KMS-11 (cell line): Measurements from ENCODE around the gene MYO7B.

Experiments
- H2AFZ ChIP-seq: fragments of 200-600 bp; sonication (generic); 2 replicates; pipeline ENCODE4 v1.6.1; 2016; ENCODE audit warnings: antibody characterized with exemption, mixed run types, low read depth
- H3K27ac ChIP-seq: fragments of 200-600 bp; sonication (generic); 2 replicates; pipeline ENCODE4 v1.6.1; 2016; ENCODE audit warnings: mild to moderate bottlenecking, mixed run types
- H3K27me3 ChIP-seq: fragments of 200-600 bp; sonication (generic); 2 replicates; pipeline ENCODE4 v1.6.1; 2017; ENCODE audit warnings: mild to moderate bottlenecking, low read depth, mixed run types, moderate library complexity; ENCODE audit not compliant: insufficient read depth
- H3K36me3 ChIP-seq: fragments of 200-600 bp; sonication (generic); 2 replicates; pipeline ENCODE4 v1.6.1; 2017; ENCODE audit warnings: mild to moderate bottlenecking, mixed run types; ENCODE audit not compliant: insufficient read depth
- H3K4me1 ChIP-seq: fragments of 200-600 bp; sonication (generic); 2 replicates; pipeline ENCODE4 v1.6.1; 2016; ENCODE audit warnings: mild to moderate bottlenecking, low read depth, mixed run types; ENCODE audit not compliant: poor library complexity, severe bottlenecking
- H3K4me2 ChIP-seq: fragments of 200-600 bp; sonication (generic); 2 replicates; pipeline ENCODE4 v1.7.0; 2016; ENCODE audit warnings: mild to moderate bottlenecking, mixed run types
- H3K4me3 ChIP-seq: fragments of 200-600 bp; sonication (generic); IDR thresholded peaks from 2 replicates; pipeline ENCODE4 v1.6.1; 2017; ENCODE audit warnings: low read depth, low read length, mixed read lengths; ENCODE audit not compliant: insufficient read depth
- H3K79me2 ChIP-seq: fragments of 200-600 bp; sonication (generic); 2 replicates; pipeline ENCODE4 v1.6.1; 2016; ENCODE audit warnings: low read depth, mixed run types; ENCODE audit not compliant: insufficient read depth
- H3K9ac ChIP-seq: fragments of 200-600 bp; sonication (generic); 2 replicates; pipeline ENCODE4 v1.6.1; 2016; ENCODE audit warnings: mild to moderate bottlenecking, mixed run types
- H4K20me1 ChIP-seq: fragments of 200-600 bp; sonication (generic); 2 replicates; pipeline ENCODE4 v1.6.1; 2016; ENCODE audit warnings: mild to moderate bottlenecking, mixed run types; ENCODE audit not compliant: insufficient read depth
- TF ChIP-seq, protein P1 (sequence below): fragments of 200-600 bp; sonication (generic); conservative IDR thresholded peaks from 2 replicates; pipeline ENCODE4 v1.6.1; 2017; ENCODE audit warnings: low read depth, mild to moderate bottlenecking, antibody characterized with exemption, low read length, moderate library complexity, mixed read lengths

The MYO7B gene

DNA sequence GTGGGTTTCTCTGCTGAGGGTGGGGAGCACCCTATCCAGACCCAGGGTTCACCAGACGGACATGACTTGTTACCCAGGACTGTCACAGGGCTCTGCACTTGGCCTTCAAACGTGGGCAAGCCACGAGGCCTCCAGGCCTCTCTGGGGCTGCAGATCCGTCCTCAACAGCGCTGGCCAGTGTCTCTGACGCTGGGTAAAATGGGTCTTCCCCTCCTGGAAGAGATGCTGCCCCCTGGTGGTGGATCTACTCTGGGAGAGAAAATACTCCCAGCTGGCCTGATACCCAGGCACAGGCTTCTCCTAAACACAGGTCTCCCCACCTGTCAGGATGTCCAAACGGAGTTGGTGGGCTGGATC lies 114.2 kb downstream of the MYO7B start:
- Histone ChIP-seq H3K4me2 (no peak overlapping the region), H2AFZ (peak overlapping the region; percentile 57), H4K20me1 (no peaks in the 10 kb centered on the region), H3K79me2 (no peaks in the 10 kb centered on the region), H3K27me3 (no peaks in the 10 kb centered on the region), H3K27ac (no peak overlapping the region), H3K9ac (no peak overlapping the region), H3K4me1 (no peaks in the 10 kb centered on the region), H3K4me3 (no peak overlapping the region), H3K36me3 (no peaks in the 10 kb centered on the region)
- TF ChIP-seq, protein P1, sequence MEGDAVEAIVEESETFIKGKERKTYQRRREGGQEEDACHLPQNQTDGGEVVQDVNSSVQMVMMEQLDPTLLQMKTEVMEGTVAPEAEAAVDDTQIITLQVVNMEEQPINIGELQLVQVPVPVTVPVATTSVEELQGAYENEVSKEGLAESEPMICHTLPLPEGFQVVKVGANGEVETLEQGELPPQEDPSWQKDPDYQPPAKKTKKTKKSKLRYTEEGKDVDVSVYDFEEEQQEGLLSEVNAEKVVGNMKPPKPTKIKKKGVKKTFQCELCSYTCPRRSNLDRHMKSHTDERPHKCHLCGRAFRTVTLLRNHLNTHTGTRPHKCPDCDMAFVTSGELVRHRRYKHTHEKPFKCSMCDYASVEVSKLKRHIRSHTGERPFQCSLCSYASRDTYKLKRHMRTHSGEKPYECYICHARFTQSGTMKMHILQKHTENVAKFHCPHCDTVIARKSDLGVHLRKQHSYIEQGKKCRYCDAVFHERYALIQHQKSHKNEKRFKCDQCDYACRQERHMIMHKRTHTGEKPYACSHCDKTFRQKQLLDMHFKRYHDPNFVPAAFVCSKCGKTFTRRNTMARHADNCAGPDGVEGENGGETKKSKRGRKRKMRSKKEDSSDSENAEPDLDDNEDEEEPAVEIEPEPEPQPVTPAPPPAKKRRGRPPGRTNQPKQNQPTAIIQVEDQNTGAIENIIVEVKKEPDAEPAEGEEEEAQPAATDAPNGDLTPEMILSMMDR = peak; percentile 80

DNA sequence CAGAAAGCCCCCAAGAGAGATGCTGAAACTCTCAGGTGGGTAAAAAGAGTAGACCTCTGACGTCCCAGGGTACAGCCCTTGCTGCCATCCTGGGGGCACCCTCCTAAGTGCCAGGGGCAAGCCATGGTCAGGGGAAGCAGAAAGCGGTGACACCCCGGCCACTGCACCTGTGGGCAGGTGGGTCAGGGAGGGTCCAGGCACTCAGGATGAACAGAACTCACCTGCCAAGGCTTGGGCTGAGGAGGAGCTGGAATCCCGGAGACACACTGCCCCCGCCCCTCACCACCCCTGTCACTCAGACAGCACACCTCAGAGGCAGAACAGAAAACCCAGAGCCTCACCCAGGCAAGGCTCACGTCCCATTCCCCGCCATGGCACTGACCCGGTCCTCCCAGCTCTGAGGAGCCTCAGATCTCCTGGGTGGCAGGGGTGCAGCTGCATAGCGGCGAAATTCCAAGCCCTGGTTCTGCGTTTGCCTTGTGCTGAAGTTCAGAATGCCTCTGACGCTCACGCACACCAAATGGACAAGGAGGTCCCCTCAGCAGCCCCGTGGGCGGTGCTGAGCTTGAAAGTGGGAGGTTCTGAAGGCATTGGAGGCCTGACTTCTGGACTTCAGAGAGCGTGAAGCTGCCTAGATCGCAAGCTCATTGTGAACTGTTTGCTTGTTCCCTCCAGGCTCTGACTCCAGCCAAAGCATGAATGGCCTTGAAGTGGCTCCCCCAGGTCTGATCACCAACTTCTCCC lies 114.7 kb downstream of the MYO7B start:
- H2AFZ ChIP-seq = no peak overlapping the region
- H3K27me3 ChIP-seq = no peaks in the 10 kb centered on the region
- no peak overlapping the region for H3K9ac ChIP-seq
- TF ChIP-seq, protein P1 = no peak; the same call in 1 of the 2 replicates
- no peaks in the 10 kb centered on the region for H3K4me1 ChIP-seq
- no peak overlapping the region for H3K4me3 ChIP-seq
- no peaks in the 10 kb centered on the region for H3K36me3 ChIP-seq
- no peaks in the 10 kb centered on the region for H4K20me1 ChIP-seq
- H3K4me2 ChIP-seq = no peak overlapping the region
- H3K79me2 ChIP-seq = no peaks in the 10 kb centered on the region
- no peak overlapping the region for H3K27ac ChIP-seq

DNA sequence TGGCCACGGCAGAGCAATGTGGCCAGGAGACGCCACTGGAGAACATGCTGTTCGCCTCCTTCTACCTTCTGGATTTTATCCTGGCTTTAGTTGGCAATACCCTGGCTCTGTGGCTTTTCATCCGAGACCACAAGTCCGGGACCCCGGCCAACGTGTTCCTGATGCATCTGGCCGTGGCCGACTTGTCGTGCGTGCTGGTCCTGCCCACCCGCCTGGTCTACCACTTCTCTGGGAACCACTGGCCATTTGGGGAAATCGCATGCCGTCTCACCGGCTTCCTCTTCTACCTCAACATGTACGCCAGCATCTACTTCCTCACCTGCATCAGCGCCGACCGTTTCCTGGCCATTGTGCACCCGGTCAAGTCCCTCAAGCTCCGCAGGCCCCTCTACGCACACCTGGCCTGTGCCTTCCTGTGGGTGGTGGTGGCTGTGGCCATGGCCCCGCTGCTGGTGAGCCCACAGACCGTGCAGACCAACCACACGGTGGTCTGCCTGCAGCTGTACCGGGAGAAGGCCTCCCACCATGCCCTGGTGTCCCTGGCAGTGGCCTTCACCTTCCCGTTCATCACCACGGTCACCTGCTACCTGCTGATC lies 115.4 kb downstream of the MYO7B start:
- no peaks in the 10 kb centered on the region for H3K27me3 ChIP-seq

DNA sequence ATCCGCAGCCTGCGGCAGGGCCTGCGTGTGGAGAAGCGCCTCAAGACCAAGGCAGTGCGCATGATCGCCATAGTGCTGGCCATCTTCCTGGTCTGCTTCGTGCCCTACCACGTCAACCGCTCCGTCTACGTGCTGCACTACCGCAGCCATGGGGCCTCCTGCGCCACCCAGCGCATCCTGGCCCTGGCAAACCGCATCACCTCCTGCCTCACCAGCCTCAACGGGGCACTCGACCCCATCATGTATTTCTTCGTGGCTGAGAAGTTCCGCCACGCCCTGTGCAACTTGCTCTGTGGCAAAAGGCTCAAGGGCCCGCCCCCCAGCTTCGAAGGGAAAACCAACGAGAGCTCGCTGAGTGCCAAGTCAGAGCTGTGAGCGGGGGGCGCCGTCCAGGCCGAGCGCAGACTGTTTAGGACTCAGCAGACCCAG lies 115.9 kb downstream of the MYO7B start:
- Histone ChIP-seq H3K4me2 (no peak overlapping the region), H3K36me3 (no peaks in the 10 kb centered on the region), H3K4me3 (no peak overlapping the region), H3K27ac (no peak overlapping the region), H2AFZ (no peak overlapping the region), H3K79me2 (no peaks in the 10 kb centered on the region), H3K27me3 (no peaks in the 10 kb centered on the region), H4K20me1 (no peaks in the 10 kb centered on the region), H3K9ac (no peak overlapping the region), H3K4me1 (no peaks in the 10 kb centered on the region)
- TF ChIP-seq, protein P1 = no peak

More for the DNA sequence above, 115.4 kb downstream of the MYO7B start:
- TF ChIP-seq, protein P1 = no peak
- no peaks in the 10 kb centered on the region for H4K20me1 ChIP-seq
- H2AFZ ChIP-seq = no peak overlapping the region
- no peak overlapping the region for H3K4me3 ChIP-seq
- H3K4me2 ChIP-seq = no peak overlapping the region
- H3K4me1 ChIP-seq = no peaks in the 10 kb centered on the region
- no peak overlapping the region for H3K27ac ChIP-seq
- no peaks in the 10 kb centered on the region for H3K36me3 ChIP-seq
- H3K79me2 ChIP-seq = no peaks in the 10 kb centered on the region
- no peak overlapping the region for H3K9ac ChIP-seq
